ENCODE data around the gene GNAT3. TPM values are rescaled to one million over a fixed set of nuclear protein-coding genes. Genes with fewer than 3 reads are reported as not detected.

GNAT3 gene
- total RNA-seq, 1 experiment from 2014 or later, result not detected

DNA sequence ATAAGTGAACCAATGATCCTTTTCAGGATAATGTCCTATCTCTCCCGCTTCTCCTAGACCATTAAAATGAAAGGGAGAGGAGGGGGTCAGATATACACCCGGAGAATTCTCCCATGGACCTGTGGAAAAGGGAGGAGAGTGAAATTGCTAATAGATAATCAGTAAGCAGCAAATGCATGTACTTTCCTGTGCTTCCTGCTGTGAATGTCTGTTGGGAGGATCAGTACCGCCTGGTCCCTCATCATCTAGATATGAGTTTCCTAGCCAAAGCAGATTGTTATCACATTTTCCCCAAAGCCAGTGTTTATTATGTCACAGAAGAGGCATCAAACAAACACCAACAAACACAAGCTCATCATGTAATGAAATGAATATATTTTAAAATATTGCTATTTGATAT, 96.8 kb downstream of the GNAT3 start:
- Histone ChIP-seq H3K27me3 (no peaks in the 10 kb centered on the region), H3K9me3 (no peaks in the 10 kb centered on the region), H3K36me3 (no peaks in the 10 kb centered on the region), H3K4me3 (no peak overlapping the region)
- no peak for DNase-seq

DNA sequence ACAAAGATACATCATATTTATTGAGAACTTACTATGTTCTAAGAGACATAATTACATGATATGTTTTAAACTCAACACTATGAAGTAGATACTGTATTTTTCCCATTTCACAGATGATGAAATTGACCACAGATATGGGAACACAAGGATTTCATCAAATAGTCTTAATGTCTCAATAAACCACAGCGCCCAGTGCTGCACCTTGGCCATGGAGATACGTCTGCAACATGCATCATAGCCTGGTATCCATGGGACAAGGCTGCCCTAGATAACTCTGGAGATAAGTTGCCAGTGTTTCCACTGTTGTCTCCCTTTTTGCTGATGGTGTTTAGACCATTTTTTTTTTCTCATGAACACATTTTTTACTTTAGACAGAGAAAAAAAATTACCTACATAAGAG, 97.5 kb downstream of the GNAT3 start:
- Histone ChIP-seq H3K4me3 (no peak overlapping the region), H3K9me3 (no peaks in the 10 kb centered on the region), H3K27me3 (no peaks in the 10 kb centered on the region), H3K36me3 (no peaks in the 10 kb centered on the region)
- DNase-seq, result no peak

DNA sequence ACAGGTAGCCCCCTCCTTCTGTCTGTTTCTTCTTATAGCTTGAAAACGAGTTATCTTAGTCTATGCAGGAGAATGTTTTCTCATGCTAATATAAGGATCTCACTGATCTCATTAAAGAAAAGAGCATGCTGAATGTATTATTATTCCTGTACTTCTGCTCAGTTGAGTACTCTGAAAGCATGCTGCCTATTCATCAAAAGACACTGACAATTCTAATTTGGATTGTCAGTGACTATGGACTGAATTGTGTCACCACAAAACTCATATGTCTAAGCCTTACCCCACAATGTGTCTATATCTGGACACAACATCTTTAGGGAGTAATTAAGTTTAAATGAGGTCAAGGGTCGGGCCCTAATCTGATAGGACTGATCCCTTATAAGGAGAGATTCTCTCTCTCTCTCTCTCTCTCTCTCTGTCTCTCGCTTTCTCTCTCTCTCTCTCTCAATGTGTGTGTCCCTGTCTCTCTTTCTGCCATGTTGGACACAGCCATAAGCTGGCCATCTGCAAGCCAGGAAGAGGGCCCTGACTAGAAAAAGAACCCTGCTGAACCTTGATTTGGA, 98.4 kb downstream of the GNAT3 start:
- Histone ChIP-seq H3K9me3 (no peaks in the 10 kb centered on the region), H3K4me3 (no peak overlapping the region), H3K27me3 (no peaks in the 10 kb centered on the region), H3K36me3 (no peaks in the 10 kb centered on the region)
- no peak for DNase-seq

DNA sequence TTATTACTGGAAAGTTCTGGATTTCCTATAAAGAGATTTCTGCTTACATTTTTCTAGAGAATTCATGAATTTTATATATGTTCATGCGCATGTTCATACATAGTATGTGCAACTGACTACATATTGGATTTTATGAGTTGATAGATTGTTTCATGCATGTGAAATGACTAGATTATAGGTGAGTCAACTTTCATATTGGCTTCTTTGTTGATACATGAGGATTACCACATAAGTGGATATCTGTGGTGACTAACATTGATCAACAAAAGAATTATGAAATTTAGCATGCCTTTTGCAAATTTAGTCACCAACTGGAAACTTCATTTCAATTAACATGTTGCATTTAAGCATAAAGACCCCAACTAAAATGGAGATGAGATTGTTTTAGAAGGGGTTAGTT, 99.0 kb downstream of the GNAT3 start:
- Histone ChIP-seq H3K9me3 (no peaks in the 10 kb centered on the region), H3K4me3 (no peak overlapping the region)
- DNase-seq, result no peak

DNA sequence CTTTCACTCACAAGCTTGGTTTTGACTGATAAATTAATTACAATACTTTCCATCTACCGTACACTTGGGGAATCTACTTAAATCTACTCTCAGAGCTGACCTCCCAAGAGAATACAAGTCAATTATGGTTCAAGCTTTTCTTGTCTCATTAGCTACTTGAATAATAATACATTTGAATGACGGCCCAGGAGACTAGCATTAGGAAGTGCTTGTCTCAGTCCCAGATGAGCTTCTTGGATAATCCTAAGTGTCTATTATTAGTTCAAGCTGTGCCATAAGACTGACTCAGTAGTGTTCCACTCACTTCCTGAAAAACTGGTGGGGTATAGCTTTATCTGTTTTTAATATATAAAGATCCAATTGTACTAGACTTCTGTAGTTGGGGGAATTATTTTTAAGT, 100.2 kb downstream of the GNAT3 start:
- H3K36me3 ChIP-seq, result no peaks in the 10 kb centered on the region
- H3K9me3 ChIP-seq, result no peaks in the 10 kb centered on the region
- H3K4me3 ChIP-seq, result no peak overlapping the region
- no peak for DNase-seq
- no peaks in the 10 kb centered on the region for H3K27me3 ChIP-seq

More for the DNA sequence above, 99.0 kb downstream of the GNAT3 start:
- Histone ChIP-seq H3K36me3 (no peaks in the 10 kb centered on the region), H3K27me3 (no peaks in the 10 kb centered on the region)

DNA sequence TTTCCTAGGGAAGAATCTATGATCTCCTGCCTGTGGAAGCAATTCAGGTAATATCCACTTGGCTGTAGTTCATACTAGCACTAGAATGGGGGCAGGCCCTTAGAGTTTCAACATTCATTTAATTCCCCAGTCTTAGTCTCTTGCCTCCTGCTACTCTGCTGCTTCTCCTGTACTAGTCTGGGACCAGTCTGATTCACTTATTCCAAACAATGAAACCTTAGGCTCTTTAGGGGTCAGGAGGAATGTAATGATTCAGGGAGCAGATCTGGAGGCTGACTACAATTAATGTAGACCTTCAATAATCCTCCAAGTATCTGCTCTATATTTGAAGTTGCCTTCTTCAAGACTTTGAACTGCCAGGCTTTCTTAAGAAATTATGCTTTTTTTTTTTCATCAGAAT, 101.8 kb downstream of the GNAT3 start:
- no peaks in the 10 kb centered on the region for H3K36me3 ChIP-seq
- H3K9me3 ChIP-seq, result no peaks in the 10 kb centered on the region
- H3K4me3 ChIP-seq, result no peak overlapping the region
- DNase-seq, result no peak
- H3K27me3 ChIP-seq, result no peaks in the 10 kb centered on the region

Other genes with a start within 250 kb of the GNAT3 start
- gene CD36, start 126.6 kb upstream of the GNAT3 start, total RNA-seq (2014; rRNA removed; shearing (Covaris generic); ENCODE audit: low replicate concordance), result not detected in 2 replicates

Measured in MG63 (cell line).